WTC11 (cell line): ENCODE data around the gene RBM7. TPM values are rescaled to one million over a fixed set of nuclear protein-coding genes. Genes with fewer than 3 reads are reported as not detected.

Source experiments
- ATAC-seq: fragments of 200-7000 bp; cut with Tn5 transposase; 2 replicates; pipeline ENCODE4 v1.10.0; 2021; ENCODE audit warnings: mild to moderate bottlenecking, moderate library complexity
- CTCF ChIA-PET: fragments of 300-600 bp; sonication (Branson Sonifier 250); formaldehyde crosslinking; loops from one replicate; lab custom pipeline; 2021; ENCODE audit warnings: antibody characterized with exemption; lab: Charles Lee
- POLR2A ChIA-PET: fragments of 350-600 bp; sonication (Branson Sonifier 250); formaldehyde crosslinking; loops from one replicate; lab custom pipeline; 2021; ENCODE audit warnings: antibody characterized with exemption; lab: Charles Lee
- DNase-seq: peaks from one replicate; pipeline ENCODE4 v3.0.0; 2021; ENCODE audit warnings: low spot score
- H3K27ac Mint-ChIP-seq: 2 replicates; pipeline ENCODE4 v1.8.0; 2021; ENCODE audit warnings: mixed read lengths
- H3K27me3 Mint-ChIP-seq: 2 replicates; pipeline ENCODE4 v1.8.0; 2021; ENCODE audit warnings: low read depth, mild to moderate bottlenecking, moderate library complexity, mixed read lengths
- H3K36me3 Mint-ChIP-seq: 2 replicates; pipeline ENCODE4 v1.8.0; 2021; ENCODE audit warnings: mixed read lengths
- H3K4me1 Mint-ChIP-seq: 2 replicates; pipeline ENCODE4 v1.8.0; 2022; ENCODE audit warnings: mixed read lengths
- H3K4me3 Mint-ChIP-seq: 2 replicates; pipeline ENCODE4 v1.8.0; 2021; ENCODE audit warnings: mild to moderate bottlenecking, moderate library complexity, mixed read lengths
- H3K9me3 Mint-ChIP-seq: 2 replicates; pipeline ENCODE4 v1.8.0; 2021; ENCODE audit warnings: mixed read lengths
- ARID4B ChIP-seq: sonication (generic); formaldehyde crosslinking; IDR thresholded peaks from 2 replicates; pipeline ENCODE4 v1.8.0; 2023; ENCODE audit warnings: missing genetic modification reagents, mild to moderate bottlenecking, borderline replicate concordance
- CREB1 ChIP-seq: sonication (generic); formaldehyde crosslinking; IDR thresholded peaks from 2 replicates; pipeline ENCODE4 v1.8.0; 2023; ENCODE audit warnings: mild to moderate bottlenecking, missing genetic modification reagents
- E2F5 ChIP-seq: sonication (generic); formaldehyde crosslinking; IDR thresholded peaks from 2 replicates; pipeline ENCODE4 v1.8.1; 2022; ENCODE audit warnings: mild to moderate bottlenecking, moderate library complexity, missing genetic modification reagents
- EMX1 ChIP-seq: fragments of 250-450 bp; sonication (Bioruptor Pico); IDR thresholded peaks from 2 replicates; pipeline ENCODE4 v1.8.0; 2021; ENCODE audit warnings: mild to moderate bottlenecking
- FOXP1 ChIP-seq: sonication (generic); formaldehyde crosslinking; IDR thresholded peaks from 2 replicates; pipeline ENCODE4 v1.8.0; 2022; ENCODE audit warnings: missing genetic modification reagents, mild to moderate bottlenecking, moderate library complexity, borderline replicate concordance
- KAT7 ChIP-seq: sonication (generic); formaldehyde crosslinking; IDR thresholded peaks from 2 replicates; pipeline ENCODE4 v1.8.1; 2023; ENCODE audit warnings: missing genetic modification reagents, mild to moderate bottlenecking, borderline replicate concordance
- MYBL2 ChIP-seq: sonication (generic); formaldehyde crosslinking; IDR thresholded peaks from 2 replicates; pipeline ENCODE4 v1.8.1; 2023; ENCODE audit warnings: mild to moderate bottlenecking, moderate library complexity, missing genetic modification reagents
- NFYB ChIP-seq: sonication (generic); formaldehyde crosslinking; conservative IDR thresholded peaks from 2 replicates; pipeline ENCODE4 v1.8.0; 2022; ENCODE audit warnings: low read depth, missing genetic modification reagents
- PRDM15 ChIP-seq: sonication (generic); formaldehyde crosslinking; IDR thresholded peaks from 2 replicates; pipeline ENCODE4 v1.8.0; 2022; ENCODE audit warnings: missing genetic modification reagents
- RELA ChIP-seq: sonication (generic); formaldehyde crosslinking; IDR thresholded peaks from 2 replicates; pipeline ENCODE4 v1.8.1; 2022; ENCODE audit warnings: missing genetic modification reagents, mild to moderate bottlenecking, borderline replicate concordance
- RORB ChIP-seq: fragments of 250-450 bp; sonication (Bioruptor Pico); IDR thresholded peaks from 2 replicates; pipeline ENCODE4 v1.9.0; 2021; ENCODE audit warnings: mild to moderate bottlenecking
- SMAD3 ChIP-seq: sonication (generic); formaldehyde crosslinking; IDR thresholded peaks from 2 replicates; pipeline ENCODE4 v1.8.0; 2022; ENCODE audit warnings: missing genetic modification reagents, mild to moderate bottlenecking, borderline replicate concordance
- STAT6 ChIP-seq: sonication (generic); formaldehyde crosslinking; conservative IDR thresholded peaks from 2 replicates; pipeline ENCODE4 v1.8.1; 2023; ENCODE audit warnings: mild to moderate bottlenecking, low read depth, missing genetic modification reagents, moderate library complexity
- TEAD1 ChIP-seq: sonication (generic); formaldehyde crosslinking; IDR thresholded peaks from 2 replicates; pipeline ENCODE4 v1.8.0; 2022; ENCODE audit warnings: mild to moderate bottlenecking, missing genetic modification reagents
- TP53 ChIP-seq: sonication (generic); formaldehyde crosslinking; IDR thresholded peaks from 2 replicates; pipeline ENCODE4 v1.8.1; 2023; ENCODE audit warnings: mild to moderate bottlenecking, missing genetic modification reagents
- total RNA-seq: library from RNA; stranded (reverse); gene quantifications from 3 replicates; pipeline ENCODE4 v1.2.3, GENCODE V29; 2021

Gene RBM7
- total RNA-seq, 1 experiment from 2014 or later, result 38.1 TPM

- TF ChIP-seq STAT6 (CRISPR knock-in tag), result no peak
Measured at GRCh38 chr11:114413958-114414357, 13.5 kb downstream of the RBM7 start (continued).

DNA sequence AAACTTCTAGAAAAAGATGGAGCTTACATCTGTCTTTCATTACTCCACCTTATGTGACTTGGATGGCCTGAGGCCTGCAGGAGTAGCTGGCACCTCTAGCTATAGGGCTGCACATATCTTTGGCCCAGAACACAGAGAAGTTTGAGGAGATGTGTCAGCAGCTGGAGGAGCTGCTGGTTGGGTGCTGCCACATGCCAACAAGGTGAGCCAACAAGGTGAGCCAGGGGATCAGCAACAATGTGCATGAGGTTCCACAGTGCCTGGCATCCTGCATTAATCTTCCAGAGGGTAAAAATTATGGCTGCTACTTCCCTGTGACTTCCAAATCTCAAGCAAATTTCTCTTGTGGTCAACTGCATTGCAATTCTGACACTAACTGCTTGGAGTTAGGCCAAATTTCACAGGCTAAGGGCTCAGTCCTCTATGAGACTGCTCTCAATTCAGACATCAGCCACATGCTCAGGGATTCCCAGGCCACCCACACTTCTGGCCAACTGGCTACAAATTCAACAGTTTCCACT is 16.0 kb downstream of the RBM7 start:
- Mint-ChIP-seq H3K27ac (no peak overlapping the region), H3K9me3 (peaks cover 6% of the 10 kb centered on the region; the same call in 1 of the 2 replicates)
- TF ChIP-seq TEAD1 (CRISPR knock-in tag) (no peak), NFYB (CRISPR knock-in tag) (no peak), ARID4B (CRISPR knock-in tag) (no peak), FOXP1 (CRISPR knock-in tag) (no peak), EMX1 (CRISPR knock-in tag) (no peak), KAT7 (CRISPR knock-in tag) (no peak), E2F5 (CRISPR knock-in tag) (no peak), TP53 (no peak), CREB1 (CRISPR knock-in tag) (no peak), RORB (CRISPR knock-in tag) (no peak), SMAD3 (no peak), PRDM15 (no peak), MYBL2 (no peak), RELA (no peak)
- TF ChIP-seq, all 79 proteins: peak for 0
- no peaks in the 10 kb centered on the region for H3K27me3 Mint-ChIP-seq
- DNase-seq (no peak), ATAC-seq (no peak)
- ChIA-PET POLR2A (no interaction called here), CTCF (no interaction called here)
- peaks cover 8% of the 10 kb centered on the region for H3K36me3 Mint-ChIP-seq
- H3K4me1 Mint-ChIP-seq, result peaks cover 9% of the 10 kb centered on the region
- H3K4me3 Mint-ChIP-seq, result no peak overlapping the region
